ENCODE results near the gene MTA2. TPM values are rescaled to one million over a fixed set of nuclear protein-coding genes. Genes with fewer than 3 reads are reported as not detected.
A peak's percentile ranks its signal among the peaks of the same experiment; 100 is the strongest.

Gene MTA2
- total and polyA plus RNA-seq, 2 of the 8 experiments (the other 6 are each of a cell fraction or from before 2014, with no cell fraction given): 25.7 to 114 TPM

DNA sequence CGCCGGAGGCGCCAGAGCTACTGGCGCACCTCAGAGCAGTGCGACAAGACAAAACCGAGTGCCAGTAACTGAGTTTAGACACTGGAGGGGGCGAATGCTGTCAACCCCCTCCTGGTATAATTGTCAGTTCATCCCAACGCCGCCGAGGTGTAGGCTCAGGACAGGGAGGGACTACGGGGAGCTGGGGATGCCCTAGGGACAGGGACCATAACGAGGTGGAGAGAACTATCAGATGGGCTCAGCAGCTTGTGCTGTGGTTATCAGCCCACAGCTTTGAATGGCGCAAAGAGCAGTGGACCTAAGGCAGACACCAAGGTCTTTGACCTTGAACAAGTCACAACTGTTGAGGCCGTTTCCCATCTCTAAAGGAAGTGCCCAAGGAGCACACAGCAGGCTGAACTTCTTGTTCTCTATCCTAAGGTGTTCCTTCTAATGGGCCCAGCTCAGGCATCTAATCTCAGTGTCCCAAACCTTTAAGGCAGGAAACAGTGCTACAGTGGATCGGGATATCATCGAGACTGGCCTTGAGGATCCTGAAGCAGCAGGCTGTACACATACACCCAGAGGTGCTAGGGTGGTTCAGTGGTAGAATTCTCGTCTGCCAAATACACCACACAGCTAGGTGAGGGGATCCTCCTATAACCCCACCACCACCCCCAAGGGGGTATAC, 9.4 kb downstream of the MTA2 start:
- FAIRE-seq (no peak), DNase-seq (ENCODE audit: low read depth in 1 of 2, low spot score in 2 of 2) (peak in 1 of 2 experiments; percentile 60)
- Histone ChIP-seq H2BK20ac (ENCODE audit: low read length) (no peak overlapping the region), H3K14ac (ENCODE audit: insufficient read length) (no peak overlapping the region), H3K79me2 (ENCODE audit: control insufficient read depth in 1 of 2, insufficient read depth in 2 of 2, low read length in 2 of 2) (peaks cover 0 to 14% of the 10 kb centered on the region in 2 experiments; a peak in 2 of 4 replicates), H4K20me1 (replicated peaks in 1 of 2; ENCODE audit: control insufficient read depth in 1 of 2, insufficient read depth in 2 of 2, low read length in 2 of 2) (peaks cover 1 to 7% of the 10 kb centered on the region in 2 experiments), H3K18ac (ENCODE audit: extremely low read depth, low read length) (peak overlapping the region; percentile 49; the same call in 1 of the 2 replicates), H3K36me3 (ENCODE audit: control insufficient read depth in 2 of 4, insufficient read depth in 4 of 4, low read length in 3 of 4) (peaks cover 24 to 51% (median 29%) of the 10 kb centered on the region in 4 experiments), H3K9ac (replicated peaks in 1 of 4; ENCODE audit: extremely low read depth in 1 of 4, low read depth in 3 of 4, low read length in 3 of 4) (peak overlapping the region in 3 of 4 experiments; percentile 67 to 76 (median 71); a peak in 6 of 7 replicates), H2BK15ac (ENCODE audit: low read length) (peak overlapping the region; percentile 85), H3K27me3 (replicated peaks in 1 of 4; ENCODE audit: control insufficient read depth in 3 of 4, extremely low read depth in 1 of 4, insufficient read depth in 3 of 4, low read length in 3 of 4) (no peaks in the 10 kb centered on the region), H3K4ac (replicated peaks; ENCODE audit: insufficient read length, low read depth, low read length) (peak overlapping the region; percentile 23), H2AK5ac (ENCODE audit: low read depth, low read length) (peak overlapping the region; percentile 87; the same call in 1 of the 2 replicates), H3K9me3 (ENCODE audit: insufficient read depth in 2 of 2, low read depth in 1 of 2, low read length in 1 of 2) (no peaks in the 10 kb centered on the region), H4K91ac (replicated peaks; ENCODE audit: insufficient read length, low read length) (no peak overlapping the region), H2BK5ac (ENCODE audit: low read depth, low read length) (peak overlapping the region; percentile 57; the same call in 1 of the 2 replicates), H4K5ac (ENCODE audit: insufficient read length, low read depth, low read length) (peak overlapping the region; percentile 25), H3K4me2 (ENCODE audit: insufficient read depth in 1 of 2, low read depth in 2 of 2, low read length in 2 of 2) (peak overlapping the region; percentile 87 to 90), H2BK120ac (replicated peaks; ENCODE audit: low read depth, low read length) (no peak overlapping the region), H3K23me2 (ENCODE audit: low read depth, low read length) (peaks cover 6% of the 10 kb centered on the region), H3K56ac (replicated peaks; ENCODE audit: insufficient read length, low read depth, low read length) (no peak overlapping the region), H4K8ac (ENCODE audit: extremely low read depth, insufficient read depth, low read length) (peak overlapping the region; percentile 76), H3K4me3 (ENCODE audit: extremely low read depth in 1 of 4, insufficient read depth in 2 of 4, low read depth in 3 of 4, low read length in 4 of 4) (peak overlapping the region; percentile 52 to 91 (median 83)), H3K27ac (ENCODE audit: low read depth, low read length) (peak overlapping the region; percentile 72; the same call in 1 of the 2 replicates), H2BK12ac (ENCODE audit: low read depth, low read length) (peak overlapping the region; percentile 78; the same call in 1 of the 2 replicates), H3K79me1 (ENCODE audit: low read depth, low read length) (no peaks in the 10 kb centered on the region), H3K4me1 (replicated peaks in 1 of 4; ENCODE audit: control insufficient read depth in 3 of 4, insufficient read depth in 4 of 4, low read length in 3 of 4) (peaks cover 0 to 3% (median under 1%) of the 10 kb centered on the region in 4 experiments; a peak in 5 of 7 replicates), H3K23ac (ENCODE audit: insufficient read length) (no peak overlapping the region), H2AFZ (ENCODE audit: low read length) (no peak overlapping the region)
- WGBS, 2 experiments (ENCODE audit: extremely low coverage in 1 of 2, insufficient coverage in 1 of 2, insufficient read length in 1 of 2, insufficient replicate concordance in 2 of 2, low coverage in 1 of 2, low lambda C conversion rate in 2 of 2, missing lambda C conversion rate in 1 of 2): 36% methylated on average over 17 of the region's 17 CpGs; no CpG with 5 or more reads in 1 of the 2 experiments
- POLR2A ChIA-PET (ENCODE audit: partially characterized antibody): interaction anchor here (0.6 to 12.3 kb wide), 46 partner anchors 9 to 723 kb away, joined by 3 to 235 read pairs (median 6); partner anchors contain the start of genes B3GAT3, BSCL2, C11orf98 and CSKMT
- CTCF ChIA-PET (ENCODE audit: partially characterized antibody): interaction anchor here (0.7 to 7.2 kb wide), 30 partner anchors 8 to 1660 kb away, joined by 3 to 97 read pairs (median 4); partner anchors contain the start of genes C11orf98, CSKMT, EML3 and GANAB
- no peak for TF ChIP-seq ZNF274 (IDR thresholded peaks at IDR 0.05; ENCODE audit: borderline replicate concordance, extremely low read depth, low read length)
- TF ChIP-seq POU5F1 (IDR thresholded peaks at IDR 0.05; ENCODE audit: low read depth, low read length): no peak
- no peak for TF ChIP-seq GTF2F1 (IDR thresholded peaks at IDR 0.05; ENCODE audit: borderline replicate concordance, low read depth, low read length)
- TF ChIP-seq TAF1 (IDR thresholded peaks at IDR 0.05; ENCODE audit: low read depth, low read length): no peak
- TF ChIP-seq ATF3 (IDR thresholded peaks at IDR 0.05; ENCODE audit: insufficient read depth, low read depth, low read length): no peak
- no peak for TF ChIP-seq RNF2 (IDR thresholded peaks at IDR 0.05; ENCODE audit: borderline replicate concordance, low read depth, low read length, missing control alignments, poor library complexity, severe bottlenecking)
- no peak for TF ChIP-seq CBX5 (IDR thresholded peaks at IDR 0.05; ENCODE audit: low read depth, low read length)
- TF ChIP-seq GABPA (IDR thresholded peaks at IDR 0.05; ENCODE audit: borderline replicate concordance, insufficient read depth, low read length): no peak
- no peak for TF ChIP-seq SRF (IDR thresholded peaks at IDR 0.05; ENCODE audit: low read depth, low read length)
- TF ChIP-seq CREB1 (IDR thresholded peaks at IDR 0.05): no peak
- TF ChIP-seq HDAC6 (IDR thresholded peaks at IDR 0.05; ENCODE audit: low read depth, low read length): no peak

Measured in H1 (cell line).